Mesothelial cell of epicardium (in vitro differentiated cells): Measurements from ENCODE around the gene APLF. TPM values are rescaled to one million over a fixed set of nuclear protein-coding genes. Genes with fewer than 3 reads are reported as not detected.

Source experiments
- DNase-seq, 2 experiments: peaks; one replicate each; pipeline ENCODE4 v3.0.0; 2021; ENCODE audit warnings: low spot score in 2 of 2; ENCODE audit not compliant: unreplicated experiment in 2 of 2
- H3K27ac Mint-ChIP-seq: 2 replicates; pipeline ENCODE4 v1.8.0; 2021; ENCODE audit warnings: mixed read lengths
- H3K27me3 Mint-ChIP-seq: 2 replicates; pipeline ENCODE4 v1.8.0; 2021; ENCODE audit warnings: low read depth, mixed read lengths
- H3K36me3 Mint-ChIP-seq: 2 replicates; pipeline ENCODE4 v1.8.0; 2021; ENCODE audit warnings: mixed read lengths
- H3K4me1 Mint-ChIP-seq: 2 replicates; pipeline ENCODE4 v1.8.0; 2021; ENCODE audit warnings: mixed read lengths
- H3K4me3 Mint-ChIP-seq: 2 replicates; pipeline ENCODE4 v1.8.0; 2021; ENCODE audit warnings: mild to moderate bottlenecking, moderate library complexity, mixed read lengths
- H3K9me3 Mint-ChIP-seq: 2 replicates; pipeline ENCODE4 v1.8.0; 2021; ENCODE audit warnings: mixed read lengths
- CTCF ChIP-seq: fragments of 200-600 bp; sonication (generic); IDR thresholded peaks from one replicate; pipeline ENCODE4 v1.5.0; 2021; ENCODE audit warnings: antibody characterized with exemption; ENCODE audit not compliant: unreplicated experiment
- total RNA-seq: library from RNA; stranded (reverse); gene quantifications from 3 replicates; pipeline ENCODE4 v1.2.1, GENCODE V29; 2021

Gene APLF
- total RNA-seq, 1 donor from 2014 or later = 6.7 TPM

- Mint-ChIP-seq H3K9me3 (no peaks in the 10 kb centered on the region), H3K4me1 (peaks cover 10% of the 10 kb centered on the region), H3K4me3 (no peak overlapping the region), H3K36me3 (no peaks in the 10 kb centered on the region), H3K27ac (no peak overlapping the region), H3K27me3 (peaks cover 19% of the 10 kb centered on the region)
- DNase-seq = no peak
- no peak for TF ChIP-seq CTCF
Measured at GRCh38 chr2:68423966-68424650, 43.3 kb upstream of the APLF start.

GRCh38 chr2:68425503-68425902 is 41.9 kb upstream of the APLF start:
- H3K36me3 Mint-ChIP-seq = no peaks in the 10 kb centered on the region
- H3K27me3 Mint-ChIP-seq = peaks cover 16% of the 10 kb centered on the region
- H3K27ac Mint-ChIP-seq = no peak overlapping the region
- TF ChIP-seq CTCF = no peak
- H3K4me3 Mint-ChIP-seq = no peak overlapping the region
- H3K4me1 Mint-ChIP-seq = peaks cover 13% of the 10 kb centered on the region
- H3K9me3 Mint-ChIP-seq = no peaks in the 10 kb centered on the region
- DNase-seq = no peak

GRCh38 chr2:68426446-68426845 is 40.9 kb upstream of the APLF start:
- Mint-ChIP-seq H3K27me3 (peaks cover 14% of the 10 kb centered on the region), H3K27ac (no peak overlapping the region), H3K4me1 (peaks cover 13% of the 10 kb centered on the region), H3K36me3 (no peaks in the 10 kb centered on the region), H3K9me3 (no peaks in the 10 kb centered on the region), H3K4me3 (no peak overlapping the region)
- DNase-seq = no peak
- no peak for TF ChIP-seq CTCF

GRCh38 chr2:68426848-68427579 is 40.4 kb upstream of the APLF start:
- no peak for TF ChIP-seq CTCF

GRCh38 chr2:68428126-68428525 is 39.3 kb upstream of the APLF start:
- H3K4me3 Mint-ChIP-seq = no peak overlapping the region
- no peaks in the 10 kb centered on the region for H3K9me3 Mint-ChIP-seq
- TF ChIP-seq CTCF = no peak
- no peaks in the 10 kb centered on the region for H3K36me3 Mint-ChIP-seq
- no peak for DNase-seq
- H3K27me3 Mint-ChIP-seq = peaks cover 7% of the 10 kb centered on the region
- peak overlapping the region; percentile 14 for H3K27ac Mint-ChIP-seq
- H3K4me1 Mint-ChIP-seq = peaks cover 13% of the 10 kb centered on the region

More at GRCh38 chr2:68426848-68427579, 40.4 kb upstream of the APLF start:
- no peak overlapping the region for H3K27ac Mint-ChIP-seq
- H3K4me3 Mint-ChIP-seq = no peak overlapping the region
- H3K4me1 Mint-ChIP-seq = peaks cover 13% of the 10 kb centered on the region
- no peaks in the 10 kb centered on the region for H3K36me3 Mint-ChIP-seq
- peaks cover 8% of the 10 kb centered on the region for H3K27me3 Mint-ChIP-seq
- H3K9me3 Mint-ChIP-seq = no peaks in the 10 kb centered on the region
- DNase-seq = no peak
